ENCODE results near the gene EVI5L.

EVI5L gene

GRCh38 chr19:7859831-7860713, 30.1 kb downstream of the EVI5L start:
- H3K4me3 ChIP-seq (ENCODE audit: low read depth, low read length), result no peak overlapping the region

- H3K4me3 ChIP-seq (ENCODE audit: low read depth, low read length), result no peak overlapping the region
These were observed 30.9 kb downstream of the EVI5L start for GRCh38 chr19:7860714-7861618.

- H3K4me3 ChIP-seq (ENCODE audit: low read depth, low read length), result peak overlapping the region; percentile 47
These were observed 31.8 kb downstream of the EVI5L start for GRCh38 chr19:7861619-7862412.

GRCh38 chr19:7862413-7862951, 32.5 kb downstream of the EVI5L start:
- H3K4me3 ChIP-seq (ENCODE audit: low read depth, low read length), result peak overlapping the region; percentile 47

GRCh38 chr19:7863157-7863970, 33.3 kb downstream of the EVI5L start:
- peak overlapping the region; percentile 46 for H3K4me3 ChIP-seq (ENCODE audit: low read depth, low read length)

- H3K4me3 ChIP-seq (ENCODE audit: low read depth, low read length), result no peak overlapping the region
These were observed 34.1 kb downstream of the EVI5L start for GRCh38 chr19:7863971-7864689.

GRCh38 chr19:7864690-7865074, 34.7 kb downstream of the EVI5L start:
- H3K4me3 ChIP-seq (ENCODE audit: low read depth, low read length), result no peak overlapping the region

- no peak overlapping the region for H3K4me3 ChIP-seq (ENCODE audit: low read depth, low read length)
These were observed 35.4 kb downstream of the EVI5L start for GRCh38 chr19:7865262-7865911.

GRCh38 chr19:7866399-7867091, 36.5 kb downstream of the EVI5L start:
- H3K4me3 ChIP-seq (ENCODE audit: low read depth, low read length), result no peak overlapping the region

GRCh38 chr19:7867092-7867844, 37.2 kb downstream of the EVI5L start:
- H3K4me3 ChIP-seq (ENCODE audit: low read depth, low read length), result no peak overlapping the region

- H3K4me3 ChIP-seq (ENCODE audit: low read depth, low read length), result peak overlapping the region; percentile 50
These were observed 38.3 kb downstream of the EVI5L start for GRCh38 chr19:7868326-7868670.

- H3K4me3 ChIP-seq (ENCODE audit: low read depth, low read length), result peak overlapping the region; percentile 50
These were observed 38.8 kb downstream of the EVI5L start for GRCh38 chr19:7868671-7869452.

GRCh38 chr19:7869453-7869909, 39.5 kb downstream of the EVI5L start:
- H3K4me3 ChIP-seq (ENCODE audit: low read depth, low read length), result peak overlapping the region; percentile 1

GRCh38 chr19:7869910-7870511, 40.0 kb downstream of the EVI5L start:
- H3K4me3 ChIP-seq (ENCODE audit: low read depth, low read length), result peak overlapping the region; percentile 1

GRCh38 chr19:7870571-7871436, 40.8 kb downstream of the EVI5L start:
- no peak overlapping the region for H3K4me3 ChIP-seq (ENCODE audit: low read depth, low read length)
